Peyer's patch (tissue), 4 donors: ENCODE data around the gene PROM2.

Source experiments
- POLR2A ChIP-seq, 2 donors: fragments of 450-650 bp; IDR thresholded peaks; one replicate each; pipeline ENCODE4 v1.5.1; 2017; ENCODE audit warnings: antibody characterized with exemption in 2 of 2, mild to moderate bottlenecking in 2 of 2, moderate library complexity in 2 of 2
- TF ChIP-seq, protein P1 (sequence below), 6 experiments: fragments of 450-650 bp in 4 of 6; fragments of 200-600 bp in 2 of 6; sonication (generic) in 1 of 6; IDR thresholded peaks; one replicate each; pipeline ENCODE4 v1.5.1; 2017 to 2019; ENCODE audit warnings: antibody characterized with exemption in 6 of 6, mild to moderate bottlenecking in 3 of 6, moderate library complexity in 1 of 6

DNA sequence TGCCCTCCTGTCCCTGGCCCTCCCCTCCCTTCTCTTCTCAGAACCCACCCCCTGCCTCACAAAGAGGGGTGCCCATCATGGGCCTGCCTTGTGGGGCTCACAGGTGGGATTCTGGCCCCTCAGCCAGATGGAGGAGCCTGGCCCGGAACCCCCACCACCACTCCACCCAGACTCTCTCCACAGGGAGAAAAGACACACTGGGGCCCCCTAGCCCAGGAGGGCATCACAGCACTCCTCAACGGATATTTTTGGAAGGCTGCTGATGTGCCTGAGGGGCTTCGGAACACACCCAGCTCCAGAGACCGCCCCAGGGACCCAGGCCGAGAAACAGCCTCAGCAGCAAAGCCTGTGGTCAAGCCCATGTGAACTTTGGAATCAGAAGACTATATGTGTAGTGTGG, 32.8 kb downstream of the PROM2 start:
- TF ChIP-seq, protein P1, sequence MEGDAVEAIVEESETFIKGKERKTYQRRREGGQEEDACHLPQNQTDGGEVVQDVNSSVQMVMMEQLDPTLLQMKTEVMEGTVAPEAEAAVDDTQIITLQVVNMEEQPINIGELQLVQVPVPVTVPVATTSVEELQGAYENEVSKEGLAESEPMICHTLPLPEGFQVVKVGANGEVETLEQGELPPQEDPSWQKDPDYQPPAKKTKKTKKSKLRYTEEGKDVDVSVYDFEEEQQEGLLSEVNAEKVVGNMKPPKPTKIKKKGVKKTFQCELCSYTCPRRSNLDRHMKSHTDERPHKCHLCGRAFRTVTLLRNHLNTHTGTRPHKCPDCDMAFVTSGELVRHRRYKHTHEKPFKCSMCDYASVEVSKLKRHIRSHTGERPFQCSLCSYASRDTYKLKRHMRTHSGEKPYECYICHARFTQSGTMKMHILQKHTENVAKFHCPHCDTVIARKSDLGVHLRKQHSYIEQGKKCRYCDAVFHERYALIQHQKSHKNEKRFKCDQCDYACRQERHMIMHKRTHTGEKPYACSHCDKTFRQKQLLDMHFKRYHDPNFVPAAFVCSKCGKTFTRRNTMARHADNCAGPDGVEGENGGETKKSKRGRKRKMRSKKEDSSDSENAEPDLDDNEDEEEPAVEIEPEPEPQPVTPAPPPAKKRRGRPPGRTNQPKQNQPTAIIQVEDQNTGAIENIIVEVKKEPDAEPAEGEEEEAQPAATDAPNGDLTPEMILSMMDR (IDR thresholded peaks at IDR 0.05): no peak
- TF ChIP-seq POLR2A (IDR thresholded peaks at IDR 0.05): no peak
